Measurements from ENCODE around the gene OR13J1. TPM values are rescaled to one million over a fixed set of nuclear protein-coding genes. Genes with fewer than 3 reads are reported as not detected.
"Not testable (repeated sequence)": the region's sequence is repeated elsewhere in the genome, so short reads cannot be mapped to it uniquely, and the experiment has no call there.

Gene OR13J1
- total RNA-seq, 2 experiments from 2014 or later, result not detected

DNA sequence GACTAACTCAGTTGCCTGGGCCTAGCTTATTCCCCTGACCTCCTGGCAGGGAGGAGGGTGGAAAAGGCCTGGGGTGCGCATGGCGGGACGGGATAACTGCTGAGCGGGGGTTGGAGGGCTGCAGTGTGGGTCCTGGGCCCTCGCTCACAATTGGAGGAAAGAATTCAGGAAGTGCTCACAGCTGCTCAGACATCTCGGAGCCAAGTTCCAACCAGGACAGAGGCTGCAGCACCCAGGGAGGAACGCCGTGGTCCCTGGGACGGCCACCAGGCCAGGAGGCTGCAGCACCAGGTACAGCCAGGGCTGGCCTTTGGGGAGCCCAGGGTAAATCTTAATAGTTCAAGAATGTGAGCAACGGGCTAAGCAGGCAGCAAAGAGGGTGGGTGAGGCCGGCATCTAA lies 39.1 kb upstream of the OR13J1 start, which contains the start of gene SPAAR:
TSS of gene SPAAR (plus strand) at position 217 of the 400 bp plus-strand sequence. CDS start 974 bp downstream, outside the sequence.
- Mint-ChIP-seq H3K27me3 (no peaks in the 10 kb centered on the region), H3K27ac (no peak within 1 kb of the TSS), H3K4me1 (peaks cover 19% of the 10 kb centered on the region), H3K9me3 (ENCODE audit: low read depth) (no peaks in the 10 kb centered on the region), H3K4me3 (no peak within 1 kb of the TSS), H3K36me3 (no peaks in the 10 kb centered on the region)
- no peak for DNase-seq
- CTCF ChIA-PET, result interaction anchor here (2.2 kb wide), 1 partner anchor 46 kb away, joined by 5 read pairs; no protein-coding TSS in a partner anchor
- no peak for ATAC-seq

DNA sequence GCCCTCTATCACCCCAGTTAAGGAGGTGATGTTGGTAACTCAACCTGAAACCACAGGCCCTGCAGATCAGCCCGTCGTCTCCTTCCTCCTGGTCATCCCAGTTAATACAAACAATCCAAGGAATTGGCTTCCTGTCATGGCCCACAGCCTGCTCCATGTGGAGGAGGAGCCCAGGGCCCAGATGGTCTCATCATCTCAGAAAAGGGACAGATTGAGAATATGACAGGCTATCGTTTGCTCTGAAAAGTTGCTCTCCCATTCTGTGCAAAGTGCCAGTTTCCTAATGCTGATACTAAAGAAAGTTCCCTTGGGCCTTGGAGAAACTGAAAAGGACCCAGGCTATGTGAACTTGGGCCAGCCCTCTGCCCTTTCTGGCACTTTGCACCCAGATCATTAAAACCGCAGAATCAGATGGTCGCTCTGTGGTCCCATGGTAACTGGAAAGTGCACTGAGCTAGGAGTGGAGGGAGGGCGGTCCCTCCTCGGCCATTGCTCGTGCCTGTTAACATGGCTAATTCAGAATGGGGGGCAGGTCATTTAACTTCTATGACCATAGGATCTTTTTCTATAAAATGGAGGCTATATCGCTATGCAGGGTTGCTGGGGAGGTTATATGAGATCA lies 38.4 kb upstream of the OR13J1 start:
- ATAC-seq, result no peak
- H3K36me3 Mint-ChIP-seq, result no peaks in the 10 kb centered on the region
- H3K4me3 Mint-ChIP-seq, result no peak overlapping the region
- peaks cover 2% of the 10 kb centered on the region for H3K27me3 Mint-ChIP-seq
- DNase-seq, result no peak
- H3K27ac Mint-ChIP-seq, result no peak overlapping the region
- CTCF ChIA-PET, result no interaction called here
- no peaks in the 10 kb centered on the region for H3K9me3 Mint-ChIP-seq (ENCODE audit: low read depth)
- peaks cover 19% of the 10 kb centered on the region for H3K4me1 Mint-ChIP-seq

DNA sequence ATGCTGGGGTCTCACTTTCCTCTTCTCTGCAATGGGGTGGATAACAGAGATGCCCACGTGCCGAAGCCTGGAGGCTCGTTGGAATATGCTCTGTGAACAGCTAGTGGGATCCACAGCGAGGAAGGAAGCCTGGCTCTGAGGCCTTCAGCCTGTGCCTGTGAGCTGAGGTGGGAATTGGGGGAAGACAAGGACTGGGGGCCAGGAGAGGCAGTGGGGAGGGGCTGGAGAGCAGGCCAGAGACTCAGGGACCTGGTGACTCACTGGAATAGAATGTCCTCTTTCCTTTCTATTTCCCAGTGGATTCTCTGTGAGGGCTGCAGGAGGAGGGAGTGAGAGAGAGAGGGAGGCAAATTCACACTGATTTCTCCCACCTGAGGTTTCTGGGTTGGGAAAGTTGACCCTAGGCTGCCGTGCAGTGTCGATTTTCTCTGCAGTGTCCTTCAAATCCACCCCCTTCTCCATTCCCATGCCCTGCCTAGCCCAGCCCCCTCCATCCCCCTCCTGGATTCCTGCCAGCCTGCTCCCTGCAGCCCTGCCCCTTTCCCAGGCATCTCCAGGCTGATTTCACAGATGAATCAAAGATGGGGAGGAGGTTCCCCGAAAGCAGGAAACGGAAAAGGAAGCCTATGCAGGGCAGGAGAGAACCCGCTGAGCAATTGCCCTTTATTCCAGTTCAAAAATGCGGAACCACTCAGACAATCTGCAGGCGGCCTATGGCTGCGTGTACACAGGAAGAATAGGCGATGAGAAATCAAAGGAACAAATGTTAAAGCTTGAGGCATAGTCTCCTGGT lies 37.7 kb upstream of the OR13J1 start:
- CTCF ChIA-PET, result no interaction called here
- Mint-ChIP-seq H3K27me3 (peaks cover 3% of the 10 kb centered on the region), H3K9me3 (ENCODE audit: low read depth) (no peaks in the 10 kb centered on the region), H3K4me3 (no peak overlapping the region), H3K36me3 (no peaks in the 10 kb centered on the region), H3K27ac (no peak overlapping the region), H3K4me1 (peaks cover 21% of the 10 kb centered on the region)
- ATAC-seq, result no peak
- DNase-seq, result no peak

DNA sequence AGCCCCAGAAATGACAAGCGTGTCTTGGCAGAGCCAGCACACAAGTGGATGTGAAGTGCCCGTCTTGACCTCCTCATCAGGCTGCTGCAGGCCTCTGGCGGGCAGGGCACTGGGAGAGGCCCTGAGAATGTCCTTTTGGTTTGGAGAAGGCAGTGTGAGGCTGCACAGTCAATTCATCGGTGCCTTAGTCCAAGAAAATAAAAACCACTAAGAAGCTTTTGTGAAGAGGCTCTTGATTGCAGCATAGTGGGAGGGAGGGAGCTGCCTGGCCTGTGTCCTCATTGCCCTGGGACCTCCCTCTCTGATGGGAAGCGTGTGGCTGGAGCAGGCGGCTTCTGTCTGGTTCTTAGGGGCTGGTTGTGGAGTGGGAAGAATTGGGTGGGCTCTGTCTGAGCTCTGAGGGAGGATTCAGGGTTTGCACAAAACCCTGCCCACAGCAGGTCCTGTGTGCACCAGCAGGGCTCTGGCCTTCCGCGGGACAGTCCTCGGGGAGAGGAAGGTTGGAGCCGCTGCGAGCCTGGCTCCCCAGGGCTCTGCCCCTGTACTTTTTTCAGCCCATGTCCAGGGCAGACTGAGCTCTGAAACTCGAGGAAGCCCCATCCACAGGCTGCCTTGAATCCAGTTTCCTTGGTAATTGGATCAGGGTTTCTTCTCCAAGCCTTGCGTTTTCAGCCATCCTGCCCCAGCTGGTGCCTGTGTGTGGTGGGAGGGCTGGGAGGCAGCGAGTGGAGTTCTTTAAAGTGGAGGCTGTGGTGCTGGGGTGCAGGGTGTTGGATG lies 36.9 kb upstream of the OR13J1 start:
- H3K4me3 Mint-ChIP-seq, result no peak overlapping the region
- H3K27ac Mint-ChIP-seq, result no peak overlapping the region
- peaks cover 21% of the 10 kb centered on the region for H3K4me1 Mint-ChIP-seq
- CTCF ChIA-PET, result no interaction called here
- ATAC-seq, result no peak
- no peaks in the 10 kb centered on the region for H3K9me3 Mint-ChIP-seq (ENCODE audit: low read depth)
- no peaks in the 10 kb centered on the region for H3K36me3 Mint-ChIP-seq
- DNase-seq, result no peak
- H3K27me3 Mint-ChIP-seq, result peaks cover 5% of the 10 kb centered on the region

DNA sequence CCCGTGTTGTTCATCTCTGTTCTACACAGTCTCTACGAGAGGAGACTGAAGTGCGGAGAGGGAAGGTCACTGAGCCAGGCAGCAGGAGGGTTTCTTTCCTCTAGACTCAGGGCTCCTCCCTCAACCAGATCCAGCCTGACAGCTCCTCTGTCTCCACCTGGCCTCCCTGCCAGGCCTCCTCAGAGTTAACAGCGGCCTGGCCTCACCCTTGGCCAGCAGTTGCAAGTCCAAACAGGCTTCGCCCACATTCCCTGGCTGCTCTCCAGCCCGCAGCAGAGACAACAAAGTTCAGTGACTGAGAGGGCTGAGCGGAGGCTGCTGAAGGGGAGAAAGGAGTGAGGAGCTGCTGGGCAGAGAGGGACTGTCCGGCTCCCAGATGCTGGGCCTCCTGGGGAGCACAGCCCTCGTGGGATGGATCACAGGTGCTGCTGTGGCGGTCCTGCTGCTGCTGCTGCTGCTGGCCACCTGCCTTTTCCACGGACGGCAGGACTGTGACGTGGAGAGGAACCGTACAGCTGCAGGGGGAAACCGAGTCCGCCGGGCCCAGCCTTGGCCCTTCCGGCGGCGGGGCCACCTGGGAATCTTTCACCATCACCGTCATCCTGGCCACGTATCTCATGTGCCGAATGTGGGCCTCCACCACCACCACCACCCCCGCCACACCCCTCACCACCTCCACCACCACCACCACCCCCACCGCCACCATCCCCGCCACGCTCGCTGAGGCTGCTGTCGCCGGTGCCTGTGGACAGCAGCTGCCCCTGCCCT lies 35.9 kb upstream of the OR13J1 start, which contains the start of gene HRCT1:
TSS of gene HRCT1 (plus strand) at position 291 of the 768 bp plus-strand sequence. CDS start at position 377, 86 bp downstream.
- peaks cover 14% of the 10 kb centered on the region for H3K4me1 Mint-ChIP-seq
- ATAC-seq (no peak), DNase-seq (no peak)
- peaks cover 8% of the 10 kb centered on the region for H3K27me3 Mint-ChIP-seq
- no peaks in the 10 kb centered on the region for H3K36me3 Mint-ChIP-seq
- H3K4me3 Mint-ChIP-seq, result no peak within 1 kb of the TSS
- CTCF ChIA-PET, result interaction anchor here (0.8 to 1.3 kb wide), 2 partner anchors 49 to 261 kb away, joined by 3 read pairs; no protein-coding TSS in a partner anchor
- H3K27ac Mint-ChIP-seq, result no peak within 1 kb of the TSS
- H3K9me3 Mint-ChIP-seq (ENCODE audit: low read depth), result no peaks in the 10 kb centered on the region

DNA sequence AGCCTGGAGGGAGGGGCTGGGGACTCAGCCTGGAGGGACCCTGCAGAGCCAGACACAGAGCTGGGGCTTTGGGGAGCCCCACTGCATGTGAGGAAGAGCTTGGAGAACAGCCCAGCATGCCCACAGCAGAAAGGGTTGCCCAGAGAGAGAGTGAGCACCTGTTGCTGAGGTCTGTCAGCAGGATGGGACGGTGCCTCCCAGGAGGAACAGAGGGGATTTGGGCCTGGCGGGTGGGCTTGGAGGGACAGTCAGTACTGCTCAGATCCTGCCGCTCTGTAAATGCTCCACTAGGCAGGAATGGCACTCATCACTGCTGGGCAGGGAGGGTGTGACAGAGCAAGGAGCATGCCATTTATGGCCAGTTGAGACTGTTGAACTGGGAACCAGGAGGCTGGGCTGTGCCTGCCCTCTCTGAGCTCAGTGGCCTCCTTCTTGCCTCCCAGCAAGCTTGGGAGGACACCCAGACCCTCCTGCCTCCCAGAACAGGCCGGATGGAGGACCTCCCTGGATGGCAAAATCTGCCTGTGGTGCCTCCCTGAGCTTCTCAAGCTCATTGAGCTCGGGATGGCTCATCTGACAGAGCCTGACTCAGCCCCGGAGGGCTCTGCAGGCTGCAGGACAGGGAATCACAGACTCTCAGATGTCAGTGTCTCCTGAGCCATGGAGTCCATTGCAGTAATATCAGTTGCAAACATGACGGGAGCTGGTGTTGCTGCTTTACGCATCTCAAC lies 35.0 kb upstream of the OR13J1 start:
- CTCF ChIA-PET, result interaction anchor here (0.6 to 3.2 kb wide), 6 partner anchors 23 to 262 kb away, joined by 3 to 32 read pairs (median 3); no protein-coding TSS in a partner anchor
- ATAC-seq, result no peak

DNA sequence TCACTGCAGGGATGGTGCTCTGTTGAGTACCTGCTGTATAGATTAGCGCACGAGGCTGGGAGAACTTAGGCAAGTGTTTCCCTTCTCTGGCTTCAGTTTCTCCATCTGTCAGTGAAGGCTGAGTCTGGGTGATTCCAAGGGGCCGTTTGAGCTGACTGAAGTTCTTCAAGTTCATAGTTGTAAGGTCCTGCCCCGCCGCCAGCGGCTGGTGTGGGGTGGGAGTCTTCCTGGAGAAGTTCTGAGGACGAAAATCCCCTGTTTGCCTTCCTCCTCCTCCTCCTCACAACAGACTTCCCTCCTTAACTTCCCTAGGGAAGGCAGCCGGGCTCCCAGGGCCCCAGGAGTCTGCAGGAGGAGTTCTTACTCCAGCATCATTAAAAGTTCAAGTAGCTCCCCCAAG lies 34.1 kb upstream of the OR13J1 start:
- no peaks in the 10 kb centered on the region for H3K9me3 Mint-ChIP-seq (ENCODE audit: low read depth)
- H3K27ac Mint-ChIP-seq, result no peak overlapping the region
- no peaks in the 10 kb centered on the region for H3K36me3 Mint-ChIP-seq
- no peak overlapping the region for H3K4me3 Mint-ChIP-seq
- no peak for DNase-seq
- ATAC-seq, result no peak
- H3K27me3 Mint-ChIP-seq, result peaks cover 14% of the 10 kb centered on the region
- H3K4me1 Mint-ChIP-seq, result peaks cover 2% of the 10 kb centered on the region
- CTCF ChIA-PET, result interaction anchor here (0.6 to 3.2 kb wide), 6 partner anchors 10 to 263 kb away, joined by 3 to 32 read pairs (median 3); no protein-coding TSS in a partner anchor

More for the DNA sequence above, 35.0 kb upstream of the OR13J1 start:
- H3K36me3 Mint-ChIP-seq, result no peaks in the 10 kb centered on the region
- H3K4me3 Mint-ChIP-seq, result no peak overlapping the region
- peaks cover 13% of the 10 kb centered on the region for H3K27me3 Mint-ChIP-seq
- no peak for DNase-seq
- H3K9me3 Mint-ChIP-seq (ENCODE audit: low read depth), result no peaks in the 10 kb centered on the region
- no peak overlapping the region for H3K27ac Mint-ChIP-seq
- H3K4me1 Mint-ChIP-seq, result peaks cover 5% of the 10 kb centered on the region

DNA sequence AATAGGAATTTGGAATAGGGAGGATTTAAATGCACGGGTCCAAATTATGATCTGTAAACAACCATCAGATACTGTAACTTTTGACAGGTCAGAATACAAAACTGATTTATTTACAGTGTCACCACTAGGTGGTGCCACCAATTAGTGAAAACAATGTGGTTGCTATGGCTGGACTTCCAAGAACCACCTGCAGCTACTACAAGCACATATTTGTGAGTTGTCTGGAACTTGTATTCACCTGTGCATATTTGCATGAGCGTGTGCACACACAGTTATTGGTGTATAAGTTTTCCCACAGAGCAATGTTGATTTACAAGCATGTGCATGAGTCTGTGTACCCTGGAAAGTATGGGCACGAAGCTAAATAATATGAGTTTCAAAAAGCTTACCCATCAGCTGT lies 32.8 kb upstream of the OR13J1 start:
- H3K4me1 Mint-ChIP-seq, result peaks cover 2% of the 10 kb centered on the region
- ATAC-seq (peak; percentile 60), DNase-seq (peak; percentile 53)
- no peaks in the 10 kb centered on the region for H3K36me3 Mint-ChIP-seq
- CTCF ChIA-PET, result interaction anchor here (0.7 to 3.2 kb wide), 28 partner anchors 8 to 425 kb away, joined by 3 to 32 read pairs (median 4); no protein-coding TSS in a partner anchor
- H3K27ac Mint-ChIP-seq, result no peak overlapping the region
- no peak overlapping the region for H3K4me3 Mint-ChIP-seq
- H3K9me3 Mint-ChIP-seq (ENCODE audit: low read depth), result no peaks in the 10 kb centered on the region
- peaks cover 23% of the 10 kb centered on the region for H3K27me3 Mint-ChIP-seq

DNA sequence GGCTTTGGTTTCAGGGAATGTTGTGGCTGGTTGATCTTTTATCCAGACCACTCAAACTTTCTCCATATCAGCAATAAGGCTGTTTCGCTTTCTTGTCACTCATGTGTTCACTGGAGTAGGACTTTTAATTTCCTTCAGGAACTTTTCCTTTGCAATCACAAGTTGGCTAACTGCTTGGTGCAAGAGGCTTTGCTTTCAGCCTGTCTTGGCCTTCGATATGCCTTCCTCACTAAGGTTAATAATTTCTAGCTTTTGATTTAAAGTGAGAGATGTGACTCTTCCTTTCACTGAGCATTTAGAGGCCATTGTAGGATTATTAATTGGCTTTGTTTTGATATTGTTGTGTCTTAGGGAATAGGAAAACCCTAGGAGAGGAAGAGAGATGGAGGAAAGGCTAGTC lies 28.8 kb upstream of the OR13J1 start:
- Mint-ChIP-seq H3K9me3 (ENCODE audit: low read depth) (no peaks in the 10 kb centered on the region), H3K27ac (no peak overlapping the region), H3K36me3 (no peaks in the 10 kb centered on the region), H3K4me1 (peaks cover 2% of the 10 kb centered on the region), H3K4me3 (no peak overlapping the region), H3K27me3 (peaks cover 42% of the 10 kb centered on the region)
- no peak for DNase-seq
- ATAC-seq, result no peak
- CTCF ChIA-PET, result interaction anchor here (1.4 to 2.2 kb wide), 3 partner anchors 46 to 73 kb away, joined by 3 to 8 read pairs (median 3); no protein-coding TSS in a partner anchor

DNA sequence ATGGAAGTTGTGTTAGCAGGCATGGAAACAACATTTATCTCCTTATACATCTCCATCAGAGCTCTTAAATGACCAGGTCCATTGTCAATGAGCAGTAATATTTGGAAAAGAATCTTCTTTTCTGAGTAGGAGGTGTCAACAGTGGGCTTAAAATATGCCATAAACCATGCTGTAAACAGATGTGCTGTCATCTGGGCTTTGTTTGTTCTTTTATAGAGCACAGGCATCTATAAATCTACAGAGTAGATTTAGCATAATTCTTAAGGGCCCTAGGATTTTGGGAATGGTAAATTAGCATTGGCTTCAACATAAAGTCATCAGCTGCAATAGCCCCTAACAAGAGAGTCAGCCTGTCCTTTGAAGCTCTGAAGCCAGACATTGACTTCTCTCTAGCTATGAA lies 28.1 kb upstream of the OR13J1 start:
- Mint-ChIP-seq H3K36me3 (no peaks in the 10 kb centered on the region), H3K9me3 (ENCODE audit: low read depth) (no peaks in the 10 kb centered on the region), H3K27me3 (peaks cover 49% of the 10 kb centered on the region), H3K4me3 (no peak overlapping the region), H3K27ac (no peak overlapping the region), H3K4me1 (peaks cover 2% of the 10 kb centered on the region)
- DNase-seq (no peak), ATAC-seq (no peak)
- CTCF ChIA-PET, result interaction anchor here (1.4 to 1.6 kb wide), 2 partner anchors 57 to 72 kb away, joined by 3 read pairs; no protein-coding TSS in a partner anchor

DNA sequence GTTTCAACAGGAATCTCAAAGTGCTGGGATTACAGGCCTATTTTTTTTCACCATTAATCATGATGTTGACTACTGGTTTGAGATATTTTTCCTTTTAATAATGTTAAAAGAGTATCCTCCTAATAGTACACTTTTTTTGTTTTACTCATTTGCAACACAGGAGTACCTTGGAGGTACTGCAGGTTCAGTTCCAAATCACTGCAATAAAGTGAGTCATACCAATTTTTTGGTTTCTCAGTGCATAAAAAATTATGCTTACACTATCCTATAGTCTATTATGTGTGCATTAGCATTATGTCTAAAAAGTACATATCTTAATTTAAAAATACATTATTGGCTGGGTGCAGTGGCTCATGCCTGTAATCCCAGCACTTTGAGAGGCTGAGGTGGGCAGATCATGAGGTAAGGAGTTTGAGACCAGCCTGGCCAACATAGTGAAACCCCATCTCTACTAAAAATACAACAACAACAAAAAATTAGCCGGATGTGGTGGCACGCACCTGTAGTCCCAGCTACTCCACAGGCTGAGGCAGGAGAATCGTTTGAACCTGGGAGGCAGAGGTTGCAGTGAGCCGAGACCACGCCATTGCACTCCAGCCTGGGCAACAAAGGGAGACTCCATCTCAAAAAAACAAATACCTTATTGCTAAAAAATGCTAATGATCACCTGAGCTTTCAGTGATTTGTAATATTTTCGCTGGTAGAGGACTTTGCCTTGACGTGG lies 27.3 kb upstream of the OR13J1 start:
- H3K36me3 Mint-ChIP-seq; H3K9me3 Mint-ChIP-seq (ENCODE audit: low read depth); ATAC-seq; DNase-seq; H3K4me3 Mint-ChIP-seq; H3K27ac Mint-ChIP-seq; H3K4me1 Mint-ChIP-seq: not testable (repeated sequence)
- CTCF ChIA-PET, result interaction anchor here (1.4 kb wide), 1 partner anchor 57 kb away, joined by 3 read pairs; no protein-coding TSS in a partner anchor
- H3K27me3 Mint-ChIP-seq, result peaks cover 46% of the 10 kb centered on the region

All from activated CD8-positive, alpha-beta memory T cell treated with anti-CD3 and anti-CD28 coated beads, Interleukin-2, amount 10 ng/mL, durations not matched to agents 7 days and 5 days (primary cell).